Endothelial cell of umbilical vein (primary cell): ENCODE data around the gene ALG5. TPM values are rescaled to one million over a fixed set of nuclear protein-coding genes. Genes with fewer than 3 reads are reported as not detected.

Experiments used
- BruUV-seq: library from RNA; stranded (reverse); fragments of 400-500 nt; replicated peaks from 2 replicates; lab custom pipeline; 2021; lab: Mats Ljungman, UMichigan
- CTCF ChIA-PET: fragments of 300-600, 350-600 bp; sonication (Branson Sonifier 250); formaldehyde crosslinking; loops from one replicate; lab custom pipeline; 2021; ENCODE audit warnings: antibody characterized with exemption, inconsistent platforms; lab: Charles Lee
- POLR2A ChIA-PET: fragments of 300-600, 350-600 bp; sonication (Branson Sonifier 250); formaldehyde crosslinking; loops from one replicate; lab custom pipeline; 2021; ENCODE audit warnings: antibody characterized with exemption, inconsistent platforms; lab: Charles Lee
- DNase-seq: peaks from one replicate; pipeline ENCODE4 v3.0.0-alpha.2; 2011; ENCODE audit warnings: low read depth, low spot score
- FAIRE-seq: peaks from 2 replicates; lab custom pipeline; 2011; peaks lifted over from hg19 to GRCh38; lab: Jason Lieb, UNC
- H2AFZ ChIP-seq: 2 replicates; pipeline ENCODE4 v1.6.0; 2012; ENCODE audit warnings: low read depth, low read length, control low read depth, inconsistent platforms
- H3K27ac ChIP-seq: 2 replicates; pipeline ENCODE4 v1.5.1; 2011; ENCODE audit warnings: low read depth, mild to moderate bottlenecking, control low read depth, low read length, moderate library complexity; ENCODE audit not compliant: insufficient read depth
- H3K27me3 ChIP-seq, 2 experiments: 2 replicates each; pipeline versions ENCODE4 v1.6.0 to v1.6.1; 2011; ENCODE audit warnings: low read length in 2 of 2, mixed read lengths in 1 of 2; ENCODE audit not compliant: control insufficient read depth in 2 of 2, insufficient read depth in 2 of 2
- H3K36me3 ChIP-seq, 2 experiments: 2 replicates in 1 of 2; 3 replicates in 1 of 2; pipeline ENCODE4 v1.5.1; 2011; ENCODE audit warnings: low read length in 2 of 2, mild to moderate bottlenecking in 1 of 2, moderate library complexity in 1 of 2; ENCODE audit not compliant: control insufficient read depth in 2 of 2, insufficient read depth in 2 of 2; ENCODE audit errors: extremely low read depth in 1 of 2
- H3K4me1 ChIP-seq: 3 replicates; pipeline ENCODE4 v1.5.1; 2011; ENCODE audit warnings: mild to moderate bottlenecking, low read length; ENCODE audit not compliant: control insufficient read depth, insufficient read depth; ENCODE audit errors: extremely low read depth
- H3K4me2 ChIP-seq: 2 replicates; pipeline ENCODE4 v1.6.1; 2011; ENCODE audit warnings: low read length, control low read depth, mixed read lengths; ENCODE audit not compliant: insufficient read depth
- H3K4me3 ChIP-seq, 3 experiments: fragments of 200-600 bp in 1 of 3; sonication (generic), shearing (Covaris generic) in 1 of 3; replicated peaks in 1 of 3; 2 replicates each; pipeline ENCODE4 v1.5.1; 2011 to 2016; ENCODE audit warnings: control low read depth in 3 of 3, low read length in 3 of 3, mild to moderate bottlenecking in 2 of 3, inconsistent platforms in 1 of 3, low read depth in 1 of 3, moderate library complexity in 1 of 3; ENCODE audit not compliant: insufficient read depth in 1 of 3
- H3K79me2 ChIP-seq: 2 replicates; pipeline ENCODE4 v1.6.0; 2012; ENCODE audit warnings: low read length, inconsistent platforms; ENCODE audit not compliant: control insufficient read depth, insufficient read depth
- H3K9ac ChIP-seq: replicated peaks from 2 replicates; pipeline ENCODE3; 2011; ENCODE audit warnings: low read length, control low read depth; ENCODE audit not compliant: insufficient read depth; ENCODE audit errors: extremely low read depth
- H3K9me1 ChIP-seq: replicated peaks from 3 replicates; pipeline ENCODE4 v1.6.0; 2011; ENCODE audit warnings: mild to moderate bottlenecking, low read length; ENCODE audit not compliant: control insufficient read depth, insufficient read depth; ENCODE audit errors: extremely low read depth
- H3K9me3 ChIP-seq: replicated peaks from 2 replicates; pipeline ENCODE4 v1.5.1; 2012; ENCODE audit warnings: low read length, inconsistent platforms; ENCODE audit not compliant: control insufficient read depth, insufficient read depth
- H4K20me1 ChIP-seq: replicated peaks from 2 replicates; pipeline ENCODE3; 2011; ENCODE audit warnings: mild to moderate bottlenecking, low read length; ENCODE audit not compliant: control insufficient read depth, insufficient read depth; ENCODE audit errors: extremely low read depth
- CTCF ChIP-seq, 2 donors: IDR thresholded peaks; 1 replicate in 1 of 2; 2 replicates in 1 of 2; pipeline ENCODE4 v1.5.1; 2011; ENCODE audit warnings: low read length in 2 of 2, mild to moderate bottlenecking in 2 of 2, moderate library complexity in 2 of 2, control low read depth in 1 of 2, inconsistent platforms in 1 of 2, low read depth in 1 of 2; ENCODE audit not compliant: insufficient read depth in 1 of 2; ENCODE audit errors: extremely low read depth in 1 of 2
- FOS ChIP-seq: IDR thresholded peaks from 2 replicates; pipeline ENCODE4 v1.6.1; 2011; ENCODE audit warnings: mild to moderate bottlenecking, low read length, moderate library complexity, borderline replicate concordance; ENCODE audit not compliant: insufficient read depth
- GATA2 ChIP-seq: IDR thresholded peaks from 2 replicates; pipeline ENCODE4 v1.7.0; 2011; ENCODE audit warnings: low read depth, mild to moderate bottlenecking, moderate library complexity, mixed read lengths, low read length; ENCODE audit not compliant: insufficient read length, insufficient read depth
- MYC ChIP-seq: IDR thresholded peaks from one replicate; pipeline ENCODE4 v1.6.1; 2011; ENCODE audit warnings: mild to moderate bottlenecking, low read depth, low read length
- POLR2A ChIP-seq: IDR thresholded peaks from 2 replicates; pipeline ENCODE4 v1.6.1; 2012; ENCODE audit warnings: low read depth, mild to moderate bottlenecking, control low read depth, low read length
- POLR2AphosphoS5 ChIP-seq: IDR thresholded peaks from 2 replicates; pipeline ENCODE4 v1.6.1; 2012; ENCODE audit warnings: low read depth, mild to moderate bottlenecking, control low read depth, low read length, moderate library complexity; ENCODE audit not compliant: insufficient read depth
- dilution Hi-C: fragments of 300-500 bp; cut with MboI; formaldehyde crosslinking; loops from one replicate; pipeline ENCODE4 v1.15.0; 2019; ENCODE audit warnings: low sequenced_read_pairs; ENCODE audit not compliant: extremely low pct_ligation_motif_present
- intact Hi-C: fragments of 100-400 bp; cut with micrococcal nuclease; formaldehyde crosslinking; loops from one replicate; pipeline ENCODE4 v1.10.0; 2022
- polyA plus RNA-seq, 4 experiments: library from polyadenylated mRNA; depleted of rRNA in 3 of 4; stranded (reverse) in 3 of 4; unstranded in 1 of 4; fragments of >200 nt; gene quantifications; 2 replicates each; pipeline versions ENCODE4 v1.2.1 to v1.2.3, GENCODE V29; 2011 to 2012; ENCODE audit warnings: missing spikeins in 1 of 4
- total RNA-seq: library from RNA; stranded (reverse); gene quantifications from 2 replicates; pipeline ENCODE4 v1.2.3, GENCODE V29; 2021
- TF ChIP-seq, protein P1 (sequence below): IDR thresholded peaks from 2 replicates; pipeline ENCODE4 v1.6.1; 2011; ENCODE audit not compliant: insufficient read depth, insufficient read length

ALG5 gene
- total and polyA plus RNA-seq, 2 donors (not counting 3 experiments of a cell fraction or from before 2014, with no cell fraction given) = 24.4 to 29.3 TPM

- DNase-seq = no peak
- TF ChIP-seq FOS (no peak), POLR2AphosphoS5 (no peak), GATA2 (no peak), POLR2A (no peak), MYC (no peak), CTCF (IDR thresholded peaks at IDR 0.05; ENCODE audit: extremely low read depth in 1 of 2, insufficient read depth in 1 of 2, low read depth in 1 of 2, low read length in 2 of 2) (no peak)
- TF ChIP-seq, protein P1, sequence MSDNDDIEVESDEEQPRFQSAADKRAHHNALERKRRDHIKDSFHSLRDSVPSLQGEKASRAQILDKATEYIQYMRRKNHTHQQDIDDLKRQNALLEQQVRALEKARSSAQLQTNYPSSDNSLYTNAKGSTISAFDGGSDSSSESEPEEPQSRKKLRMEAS = no peak
- no peak overlapping the region for H3K27ac ChIP-seq
- H2AFZ ChIP-seq = no peak overlapping the region
- no peaks in the 10 kb centered on the region for H3K9me3 ChIP-seq
- ChIA-PET CTCF (no interaction called here), POLR2A (no interaction called here)
- H4K20me1 ChIP-seq = no peaks in the 10 kb centered on the region
- no peak for FAIRE-seq
- no peak overlapping the region for H3K4me2 ChIP-seq
- no peak overlapping the region for H3K4me3 ChIP-seq
- no peaks in the 10 kb centered on the region for H3K27me3 ChIP-seq
- H3K79me2 ChIP-seq = peaks cover 13% of the 10 kb centered on the region
- dilution Hi-C loops (no loop called here), intact Hi-C loops (loop anchor here (2.0 kb wide), 1 partner anchor 18 kb away; no protein-coding TSS in a partner anchor)
- no peaks in the 10 kb centered on the region for H3K9me1 ChIP-seq
- H3K9ac ChIP-seq = no peak overlapping the region
- H3K4me1 ChIP-seq = peaks cover 12% of the 10 kb centered on the region
- BruUV-seq = no TSS peak
- no peaks in the 10 kb centered on the region for H3K36me3 ChIP-seq
Observed at GRCh38 chr13:36912973-36913372, 86.2 kb downstream of the ALG5 start.
